Activated CD4-positive, alpha-beta T cell treated with anti-CD3 and anti-CD28 coated beads for 24 hours (primary cell): ENCODE results near the gene DYNC1LI1.
"Not testable (repeated sequence)": the region's sequence is repeated elsewhere in the genome, so short reads cannot be mapped to it uniquely, and the experiment has no call there.

Experiments used
- DNase-seq, 2 donors: peaks; one replicate each; pipeline ENCODE4 v3.0.0-alpha.2; 2020; ENCODE audit warnings: low read depth in 2 of 2

The DYNC1LI1 gene

DNA sequence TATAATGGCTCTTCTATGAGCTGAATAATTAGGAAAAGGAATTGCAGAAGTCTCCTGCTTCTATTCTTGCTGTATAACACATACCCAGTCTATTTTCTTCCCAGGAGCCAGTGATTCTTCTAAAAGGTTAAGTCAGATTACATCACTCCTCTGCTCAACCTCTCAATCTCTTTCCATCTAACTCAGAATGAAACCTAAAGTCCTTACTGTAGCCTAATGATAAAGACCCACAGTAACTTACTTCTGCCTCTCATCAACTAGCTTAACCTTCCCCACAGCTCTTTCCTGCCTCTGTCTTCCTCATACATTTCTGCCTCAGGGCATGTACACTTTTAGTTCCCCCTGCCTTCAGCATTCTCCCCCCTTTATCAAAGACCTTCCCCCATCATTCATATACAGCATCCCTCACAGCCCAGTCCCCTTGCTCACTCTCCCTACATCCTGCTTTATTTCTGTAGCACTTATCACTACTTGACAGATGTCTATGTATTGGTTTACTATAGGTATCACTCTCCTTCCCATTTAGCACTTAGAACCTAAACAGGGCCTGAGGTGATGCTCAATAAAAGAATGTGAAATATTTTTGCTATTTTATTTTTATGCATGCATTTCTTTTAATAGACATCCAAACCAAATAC, 39.5 kb downstream of the DYNC1LI1 start:
- DNase-seq, result no peak

DNA sequence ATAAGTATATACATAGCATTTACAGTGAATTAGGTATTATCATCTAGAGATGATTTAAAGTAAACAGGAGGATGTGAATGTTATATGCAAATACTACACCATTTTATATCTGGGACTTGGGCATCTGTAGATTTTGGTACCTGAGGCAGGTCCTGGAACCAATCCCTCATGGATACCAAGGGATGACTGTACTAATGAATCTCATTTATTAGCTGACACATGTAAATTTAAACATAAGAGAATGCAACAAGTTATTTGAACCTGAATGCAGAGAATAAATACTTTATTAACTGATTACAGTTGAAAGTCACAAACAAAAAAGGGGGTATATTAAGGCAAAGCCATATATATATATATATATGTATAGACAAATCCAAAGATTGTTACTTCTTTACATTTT, 44.9 kb downstream of the DYNC1LI1 start:
- no peak for DNase-seq

DNA sequence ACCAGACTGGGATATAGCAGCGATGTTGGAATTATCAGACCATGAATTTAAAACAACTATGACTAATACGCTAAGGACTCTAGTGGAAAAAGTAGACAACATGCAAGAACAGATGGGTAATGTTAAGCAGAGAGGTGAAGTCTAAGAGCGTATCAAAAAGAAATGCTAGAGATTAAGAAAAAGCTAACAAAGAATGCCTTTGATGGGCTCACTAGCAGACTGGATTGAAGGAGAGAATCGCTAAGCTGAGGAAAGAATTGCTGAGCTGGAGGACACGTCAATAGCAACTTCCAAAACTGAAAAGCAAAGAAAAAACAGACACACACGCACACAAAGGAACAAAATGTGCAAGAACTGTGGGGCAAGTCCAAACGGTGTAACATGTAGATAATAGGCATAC, 48.0 kb downstream of the DYNC1LI1 start:
- no peak for DNase-seq

DNA sequence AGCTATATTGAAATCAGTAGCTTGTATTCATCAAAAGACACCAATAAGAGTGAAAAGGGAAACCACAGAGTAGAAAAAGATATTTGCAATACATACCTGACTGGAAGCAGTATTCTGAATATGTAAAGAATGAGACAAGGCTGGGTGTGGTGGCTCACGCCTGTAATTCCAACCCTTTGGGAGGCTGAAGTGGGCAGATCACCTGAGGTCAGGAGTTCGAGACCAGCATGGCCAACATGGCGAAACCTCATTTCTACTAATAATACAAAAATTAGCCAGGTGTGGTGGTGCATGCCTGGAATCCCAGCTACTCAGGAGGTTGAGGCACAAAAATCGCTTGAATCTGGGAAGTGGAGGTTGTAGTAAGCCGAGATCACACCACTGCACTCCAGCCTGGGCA, 51.7 kb downstream of the DYNC1LI1 start:
- not testable (repeated sequence) for DNase-seq

DNA sequence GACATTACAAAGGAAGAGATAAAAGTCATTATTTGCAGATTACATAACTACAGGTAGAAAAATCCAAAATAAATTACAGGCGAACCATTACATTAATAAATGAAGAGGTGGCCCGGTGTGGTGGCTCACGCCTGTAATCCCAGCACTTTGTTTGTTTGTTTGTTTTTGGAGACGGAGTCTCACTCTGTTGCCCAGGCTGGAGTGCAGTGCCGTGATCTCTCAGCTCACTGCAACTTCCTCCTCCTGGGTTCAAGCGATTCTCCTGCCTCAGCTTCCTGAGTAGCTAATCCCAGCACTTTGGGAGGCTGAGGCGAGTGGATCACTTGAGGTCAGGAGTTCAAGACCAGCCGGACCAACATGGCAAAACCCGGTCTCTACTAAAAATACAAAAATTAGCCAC, 53.9 kb downstream of the DYNC1LI1 start:
- DNase-seq, result not testable (repeated sequence)

GRCh38 chr3:32511005-32511404, 59.7 kb downstream of the DYNC1LI1 start:
- no peak for DNase-seq

DNA sequence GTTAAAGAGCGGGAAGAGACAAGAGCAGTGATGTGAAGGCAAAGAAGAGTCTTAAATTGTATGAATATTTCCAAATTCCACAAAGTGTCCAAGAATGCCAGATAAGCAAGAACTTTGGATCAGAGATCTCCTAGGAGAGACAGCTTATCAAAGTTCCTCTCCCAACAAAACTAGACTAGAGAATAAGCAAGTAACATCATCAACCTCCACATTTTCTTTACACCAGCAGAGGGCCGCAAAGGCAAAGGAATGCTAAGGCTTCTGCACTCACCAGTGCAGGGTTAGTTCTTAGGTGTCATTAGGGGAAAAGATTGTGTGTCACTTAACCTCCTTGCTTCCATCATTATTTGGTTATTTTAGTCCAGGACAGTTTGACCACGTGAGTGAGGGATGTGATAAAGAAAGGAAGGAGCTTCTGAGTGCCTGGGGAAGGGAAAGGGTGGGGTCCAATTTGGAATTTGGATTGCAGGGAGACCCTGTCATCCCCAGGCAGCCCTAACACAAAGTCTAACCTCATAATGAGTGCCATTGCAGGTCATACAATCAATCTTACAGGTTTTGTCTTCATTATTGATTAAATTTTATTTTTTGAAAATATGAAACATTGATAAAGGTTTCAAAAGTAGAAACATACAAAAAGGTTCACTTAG, 60.5 kb downstream of the DYNC1LI1 start:
- peak; percentile 28 to 50 for DNase-seq

GRCh38 chr3:32508711-32509110, 61.9 kb downstream of the DYNC1LI1 start:
- DNase-seq, result no peak

DNA sequence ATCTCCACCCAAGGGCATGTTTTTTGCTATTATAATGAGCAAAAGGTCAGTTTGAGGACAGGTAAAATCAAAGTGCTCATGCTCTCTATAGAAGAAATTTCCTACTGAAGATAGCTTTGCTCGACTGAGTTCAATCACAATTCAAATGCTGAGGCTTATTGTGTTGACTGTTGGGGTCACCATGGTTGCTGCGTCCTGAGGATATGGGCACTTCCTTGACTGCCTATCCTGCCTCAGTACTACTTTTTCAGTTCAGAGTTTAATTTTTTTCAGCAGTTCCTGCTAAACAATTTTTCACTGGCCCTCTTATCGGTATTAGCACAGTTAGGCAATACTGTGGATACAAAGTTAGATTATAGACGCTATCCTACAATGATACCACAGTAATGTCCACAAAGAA, 64.2 kb downstream of the DYNC1LI1 start:
- DNase-seq, result no peak

- DNase-seq, result no peak
Measured at GRCh38 chr3:32502946-32503286, 67.7 kb downstream of the DYNC1LI1 start.

- DNase-seq, result peak; percentile 55 to 65
Measured at GRCh38 chr3:32502118-32502945, 68.3 kb downstream of the DYNC1LI1 start, which contains the start of gene CMTM6. Gene CMTM6, minus strand, starts transcription at chr3:32502852. Its CDS starts 107 bp downstream, at chr3:32502745.

DNA sequence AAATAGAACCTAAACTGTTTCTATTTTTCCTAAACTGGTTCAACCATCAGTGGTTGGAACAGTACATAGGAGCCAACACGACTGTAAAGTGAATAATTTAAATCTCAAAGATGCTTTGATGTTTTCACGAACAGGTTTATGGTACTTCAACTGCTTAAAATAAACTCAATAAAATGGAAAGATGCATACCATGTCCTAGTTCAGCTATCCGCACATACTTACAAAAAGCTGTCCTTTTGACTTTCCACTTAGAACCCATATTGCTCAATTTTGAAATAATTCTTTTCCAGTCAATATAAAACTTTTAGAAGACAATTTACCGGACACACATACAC, 68.9 kb downstream of the DYNC1LI1 start:
- DNase-seq, result no peak

DNA sequence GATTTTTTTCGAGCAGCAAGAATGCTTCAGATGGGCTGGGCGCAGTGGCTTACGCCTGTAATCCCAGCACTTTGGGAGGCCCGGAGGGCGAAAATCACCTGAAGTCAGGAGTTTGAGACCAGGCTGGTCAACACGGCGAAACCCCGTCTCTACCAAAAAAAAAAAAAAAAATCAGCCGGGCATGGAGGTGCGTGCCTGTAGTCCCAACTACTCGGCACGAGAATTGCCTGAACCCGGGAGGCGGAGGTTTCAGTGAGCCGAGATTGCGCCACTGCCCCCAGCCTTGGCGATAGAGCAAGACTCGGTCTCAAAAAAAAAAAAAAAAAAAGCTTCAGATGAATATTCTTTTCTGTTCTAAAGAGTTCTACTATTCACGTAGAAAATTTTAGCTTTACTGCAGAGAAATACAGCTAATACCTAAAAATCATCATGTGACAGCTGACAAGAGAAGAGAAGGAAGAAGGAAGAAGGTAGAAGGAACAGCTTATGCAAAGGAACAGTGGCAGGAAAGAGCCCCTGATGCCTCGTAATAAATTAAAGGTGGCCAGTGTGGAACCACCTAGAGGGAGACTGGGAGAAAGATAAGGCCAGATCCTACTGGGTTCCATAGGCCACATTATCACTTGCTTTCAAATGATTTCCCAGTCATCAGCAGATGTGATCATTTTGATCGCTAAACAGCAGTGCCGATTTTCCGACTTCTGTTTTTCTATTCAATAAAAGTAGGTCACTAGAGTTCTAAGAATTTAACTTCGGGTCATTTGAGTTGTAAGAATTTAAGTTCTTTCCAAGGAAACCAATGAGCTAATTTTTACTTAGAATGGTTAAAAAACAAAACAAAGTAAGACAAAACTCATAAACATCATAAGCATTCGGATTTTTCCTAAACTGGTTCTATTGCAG, 69.5 kb downstream of the DYNC1LI1 start:
- DNase-seq, result no peak

DNA sequence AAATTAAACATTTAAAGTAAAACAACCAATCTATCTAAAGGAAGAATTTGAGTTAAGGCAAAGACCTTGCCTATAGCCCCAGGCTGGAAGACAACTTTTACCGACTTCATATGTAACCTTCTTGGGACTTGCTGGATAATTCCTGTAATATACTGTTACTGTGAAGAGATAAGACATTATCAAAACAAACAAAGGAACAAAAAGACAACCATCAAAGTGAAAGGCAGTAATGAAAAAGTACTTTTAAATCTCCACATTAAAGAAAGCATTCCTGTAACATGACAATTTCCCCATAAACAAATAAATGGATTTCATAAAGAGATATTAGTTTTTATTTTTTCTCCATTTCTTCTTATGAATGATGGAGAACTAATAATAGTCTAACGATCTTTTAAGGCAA, 70.4 kb downstream of the DYNC1LI1 start:
- DNase-seq, result no peak

- DNase-seq, result no peak
Measured at GRCh38 chr3:32499585-32499984, 71.1 kb downstream of the DYNC1LI1 start.

- no peak for DNase-seq
Measured at GRCh38 chr3:32498992-32499391, 71.7 kb downstream of the DYNC1LI1 start.

DNA sequence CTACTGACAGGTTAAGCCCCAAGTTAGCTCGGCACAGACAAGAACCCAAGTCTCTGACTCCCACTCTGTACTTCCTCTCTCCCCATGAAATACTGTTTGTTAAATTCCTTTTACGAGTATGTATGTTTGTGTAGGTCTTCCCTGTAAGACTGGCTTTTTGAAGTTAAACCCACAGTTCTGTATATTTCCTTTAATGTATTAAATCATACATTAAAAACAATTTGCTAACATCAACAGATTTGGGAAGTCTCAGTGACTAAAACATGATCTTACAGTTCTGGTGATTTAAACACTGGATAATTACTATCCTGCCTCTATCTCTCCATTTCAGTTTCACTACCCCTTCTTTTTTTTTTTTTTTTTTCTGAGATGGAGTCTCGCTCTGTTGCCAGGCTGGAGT, 72.4 kb downstream of the DYNC1LI1 start:
- no peak for DNase-seq

- no peak for DNase-seq
Measured at GRCh38 chr3:32495609-32496008, 75.0 kb downstream of the DYNC1LI1 start.

DNA sequence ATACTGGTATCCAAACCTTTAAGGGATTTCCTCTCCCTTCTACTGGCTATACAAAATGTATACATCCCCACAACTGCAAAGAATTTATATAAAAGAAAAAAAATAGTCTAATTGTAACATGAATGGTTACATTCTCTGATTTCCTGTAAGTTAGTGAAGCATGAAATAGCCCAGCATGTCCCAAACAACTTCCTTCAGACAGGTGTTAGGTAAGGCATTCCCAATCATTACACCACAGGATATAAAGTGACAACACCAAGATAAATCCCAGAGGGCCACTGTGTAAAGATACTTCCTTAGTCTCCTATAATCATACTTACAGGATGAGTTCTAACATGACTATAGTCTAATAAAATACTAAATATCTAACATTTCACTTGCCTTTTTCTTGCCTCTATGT, 75.6 kb downstream of the DYNC1LI1 start:
- no peak for DNase-seq

- DNase-seq, result no peak
Measured at GRCh38 chr3:32493437-32494414, 76.9 kb downstream of the DYNC1LI1 start.
